SK-N-SH treated with all-trans-retinoic acid at 6 μM for 48 hours (cell line): Measurements from ENCODE around the gene SLC39A1.

Experiments used
- ATAC-seq: fragments of 200-7000 bp; cut with Tn5 transposase; 3 replicates; pipeline ENCODE4 v1.9.1; 2020; ENCODE audit warnings: mild to moderate bottlenecking, moderate library complexity
- ARNTL ChIP-seq: fragments of 450-650 bp; formaldehyde crosslinking; IDR thresholded peaks from 2 replicates; pipeline ENCODE4 v1.5.0; 2020; ENCODE audit warnings: low read depth, mild to moderate bottlenecking, moderate library complexity, borderline replicate concordance
- BACH2 ChIP-seq: fragments of 250-450 bp; sonication (Bioruptor Pico); IDR thresholded peaks from 2 replicates; pipeline ENCODE4 v1.9.0; 2021; ENCODE audit warnings: mild to moderate bottlenecking, borderline replicate concordance
- CSDC2 ChIP-seq: fragments of 250-450 bp; sonication (Bioruptor Pico); IDR thresholded peaks from 2 replicates; pipeline ENCODE4 v1.5.0; 2020; ENCODE audit warnings: mild to moderate bottlenecking, moderate library complexity
- ESRRG ChIP-seq: fragments of 250-450 bp; sonication (Bioruptor Pico); IDR thresholded peaks from 2 replicates; pipeline ENCODE4 v1.6.1; 2021; ENCODE audit warnings: mild to moderate bottlenecking
- ISL1 ChIP-seq: fragments of 250-450 bp; sonication (Bioruptor Pico); IDR thresholded peaks from 2 replicates; pipeline ENCODE4 v2.1.2; 2022; ENCODE audit warnings: mild to moderate bottlenecking, moderate library complexity
- OSR1 ChIP-seq: fragments of 250-450 bp; sonication (Bioruptor Pico); IDR thresholded peaks from 2 replicates; pipeline ENCODE4 v1.8.0; 2022; ENCODE audit warnings: moderate library complexity, mild to moderate bottlenecking, inconsistent platforms
- PPARA ChIP-seq: fragments of 250-450 bp; sonication (Bioruptor Pico); IDR thresholded peaks from 2 replicates; pipeline ENCODE4 v1.5.0; 2020; ENCODE audit warnings: mild to moderate bottlenecking, borderline replicate concordance
- RARB ChIP-seq: fragments of 250-450 bp; sonication (Bioruptor Pico); IDR thresholded peaks from 2 replicates; pipeline ENCODE4 v1.8.0; 2021; ENCODE audit warnings: mild to moderate bottlenecking, moderate library complexity
- SNAI2 ChIP-seq: fragments of 250-450 bp; sonication (Bioruptor Pico); IDR thresholded peaks from 2 replicates; pipeline ENCODE4 v1.5.0; 2020; ENCODE audit warnings: mild to moderate bottlenecking, moderate library complexity
- TCF4 ChIP-seq: fragments of 250-450 bp; sonication (Bioruptor Pico); IDR thresholded peaks from 2 replicates; pipeline ENCODE4 v1.8.0; 2021; ENCODE audit warnings: mild to moderate bottlenecking, moderate library complexity, borderline replicate concordance
- TOX ChIP-seq: fragments of 250-450 bp; sonication (Bioruptor Pico); IDR thresholded peaks from 2 replicates; pipeline ENCODE4 v1.8.0; 2021; ENCODE audit warnings: mild to moderate bottlenecking, moderate library complexity, borderline replicate concordance
- ZC3H10 ChIP-seq: fragments of 250-450 bp; sonication (Bioruptor Pico); IDR thresholded peaks from 2 replicates; pipeline ENCODE4 v1.5.1; 2021; ENCODE audit warnings: mild to moderate bottlenecking, moderate library complexity
- ZFP3 ChIP-seq: fragments of 250-450 bp; sonication (Bioruptor Pico); IDR thresholded peaks from 2 replicates; pipeline ENCODE4 v1.5.0; 2020; ENCODE audit warnings: mild to moderate bottlenecking, moderate library complexity
- ZFP30 ChIP-seq: fragments of 450-650 bp; formaldehyde crosslinking; IDR thresholded peaks from 2 replicates; pipeline ENCODE4 v1.5.0; 2022; ENCODE audit warnings: mild to moderate bottlenecking, moderate library complexity
- ZNF565 ChIP-seq: fragments of 450-650 bp; formaldehyde crosslinking; conservative IDR thresholded peaks from 2 replicates; pipeline ENCODE4 v1.5.0; 2020; ENCODE audit warnings: low read depth, mild to moderate bottlenecking, moderate library complexity
- ZNF70 ChIP-seq: fragments of 450-650 bp; formaldehyde crosslinking; IDR thresholded peaks from 2 replicates; pipeline ENCODE4 v1.5.0; 2020; ENCODE audit warnings: mild to moderate bottlenecking, moderate library complexity
- ZNF8 ChIP-seq: fragments of 450-650 bp; formaldehyde crosslinking; IDR thresholded peaks from 2 replicates; pipeline ENCODE4 v1.5.0; 2020; ENCODE audit warnings: mild to moderate bottlenecking, moderate library complexity
- TF ChIP-seq, protein P1 (sequence below): fragments of 250-450 bp; sonication (Bioruptor Pico); IDR thresholded peaks from 2 replicates; pipeline ENCODE4 v1.8.0; 2020; ENCODE audit warnings: mild to moderate bottlenecking, moderate library complexity, borderline replicate concordance
- TF ChIP-seq, protein P2 (sequence below): fragments of 250-450 bp; sonication (Bioruptor Pico); IDR thresholded peaks from 2 replicates; pipeline ENCODE4 v1.5.0; 2020; ENCODE audit warnings: mild to moderate bottlenecking, moderate library complexity
- TF ChIP-seq, protein P3 (sequence below): fragments of 250-450 bp; sonication (Bioruptor Pico); IDR thresholded peaks from 2 replicates; pipeline ENCODE4 v1.8.0; 2021; ENCODE audit warnings: low read depth, mild to moderate bottlenecking, moderate library complexity, borderline replicate concordance
- TF ChIP-seq, protein P4 (sequence below): fragments of 250-450 bp; sonication (Bioruptor Pico); IDR thresholded peaks from 2 replicates; pipeline ENCODE4 v1.5.1; 2021; ENCODE audit warnings: mild to moderate bottlenecking, moderate library complexity
- TF ChIP-seq, protein P5 (sequence below): fragments of 250-450 bp; sonication (Bioruptor Pico); IDR thresholded peaks from 2 replicates; pipeline ENCODE4 v1.5.1; 2020; ENCODE audit warnings: low read depth, mild to moderate bottlenecking, moderate library complexity

Gene SLC39A1

DNA sequence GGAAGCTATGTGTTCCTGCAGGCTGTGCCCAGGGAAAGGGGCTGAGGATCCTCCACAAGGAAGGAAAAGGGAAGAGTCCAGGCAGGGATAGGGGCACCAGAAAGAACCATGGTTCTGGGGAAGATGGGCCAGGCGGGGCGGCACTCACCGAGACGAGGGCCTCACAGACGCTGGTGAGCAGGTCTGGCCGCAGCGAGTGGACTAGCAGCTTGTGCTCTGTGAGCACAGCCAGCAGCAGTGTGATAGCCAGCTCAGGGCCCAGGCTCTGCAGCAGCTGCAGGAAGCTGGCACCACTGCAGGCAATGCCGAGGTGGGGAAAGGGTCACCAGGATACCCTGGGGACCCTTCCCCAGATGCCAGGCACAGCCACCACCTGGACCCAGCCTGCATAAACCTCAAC lies 22.6 kb downstream of the SLC39A1 start:
- no peak for TF ChIP-seq ZC3H10 (CRISPR knock-in tag)
- TF ChIP-seq ARNTL (CRISPR knock-in tag), result no peak
- TF ChIP-seq, protein P1, sequence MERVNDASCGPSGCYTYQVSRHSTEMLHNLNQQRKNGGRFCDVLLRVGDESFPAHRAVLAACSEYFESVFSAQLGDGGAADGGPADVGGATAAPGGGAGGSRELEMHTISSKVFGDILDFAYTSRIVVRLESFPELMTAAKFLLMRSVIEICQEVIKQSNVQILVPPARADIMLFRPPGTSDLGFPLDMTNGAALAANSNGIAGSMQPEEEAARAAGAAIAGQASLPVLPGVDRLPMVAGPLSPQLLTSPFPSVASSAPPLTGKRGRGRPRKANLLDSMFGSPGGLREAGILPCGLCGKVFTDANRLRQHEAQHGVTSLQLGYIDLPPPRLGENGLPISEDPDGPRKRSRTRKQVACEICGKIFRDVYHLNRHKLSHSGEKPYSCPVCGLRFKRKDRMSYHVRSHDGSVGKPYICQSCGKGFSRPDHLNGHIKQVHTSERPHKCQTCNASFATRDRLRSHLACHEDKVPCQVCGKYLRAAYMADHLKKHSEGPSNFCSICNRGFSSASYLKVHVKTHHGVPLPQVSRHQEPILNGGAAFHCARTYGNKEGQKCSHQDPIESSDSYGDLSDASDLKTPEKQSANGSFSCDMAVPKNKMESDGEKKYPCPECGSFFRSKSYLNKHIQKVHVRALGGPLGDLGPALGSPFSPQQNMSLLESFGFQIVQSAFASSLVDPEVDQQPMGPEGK (CRISPR knock-in tag), result no peak
- no peak for TF ChIP-seq OSR1 (CRISPR knock-in tag)
- TF ChIP-seq ZNF565 (CRISPR knock-in tag), result no peak
- TF ChIP-seq ESRRG, result no peak
- TF ChIP-seq ZNF8, result no peak
- no peak for TF ChIP-seq CSDC2 (CRISPR knock-in tag)
- TF ChIP-seq ZFP3 (CRISPR knock-in tag), result no peak
- no peak for TF ChIP-seq ISL1 (CRISPR knock-in tag)
- no peak for TF ChIP-seq SNAI2 (CRISPR knock-in tag)
- no peak for TF ChIP-seq PPARA (CRISPR knock-in tag)
- TF ChIP-seq, protein P2, sequence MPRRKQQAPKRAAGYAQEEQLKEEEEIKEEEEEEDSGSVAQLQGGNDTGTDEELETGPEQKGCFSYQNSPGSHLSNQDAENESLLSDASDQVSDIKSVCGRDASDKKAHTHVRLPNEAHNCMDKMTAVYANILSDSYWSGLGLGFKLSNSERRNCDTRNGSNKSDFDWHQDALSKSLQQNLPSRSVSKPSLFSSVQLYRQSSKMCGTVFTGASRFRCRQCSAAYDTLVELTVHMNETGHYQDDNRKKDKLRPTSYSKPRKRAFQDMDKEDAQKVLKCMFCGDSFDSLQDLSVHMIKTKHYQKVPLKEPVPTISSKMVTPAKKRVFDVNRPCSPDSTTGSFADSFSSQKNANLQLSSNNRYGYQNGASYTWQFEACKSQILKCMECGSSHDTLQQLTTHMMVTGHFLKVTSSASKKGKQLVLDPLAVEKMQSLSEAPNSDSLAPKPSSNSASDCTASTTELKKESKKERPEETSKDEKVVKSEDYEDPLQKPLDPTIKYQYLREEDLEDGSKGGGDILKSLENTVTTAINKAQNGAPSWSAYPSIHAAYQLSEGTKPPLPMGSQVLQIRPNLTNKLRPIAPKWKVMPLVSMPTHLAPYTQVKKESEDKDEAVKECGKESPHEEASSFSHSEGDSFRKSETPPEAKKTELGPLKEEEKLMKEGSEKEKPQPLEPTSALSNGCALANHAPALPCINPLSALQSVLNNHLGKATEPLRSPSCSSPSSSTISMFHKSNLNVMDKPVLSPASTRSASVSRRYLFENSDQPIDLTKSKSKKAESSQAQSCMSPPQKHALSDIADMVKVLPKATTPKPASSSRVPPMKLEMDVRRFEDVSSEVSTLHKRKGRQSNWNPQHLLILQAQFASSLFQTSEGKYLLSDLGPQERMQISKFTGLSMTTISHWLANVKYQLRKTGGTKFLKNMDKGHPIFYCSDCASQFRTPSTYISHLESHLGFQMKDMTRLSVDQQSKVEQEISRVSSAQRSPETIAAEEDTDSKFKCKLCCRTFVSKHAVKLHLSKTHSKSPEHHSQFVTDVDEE (CRISPR knock-in tag), result no peak
- no peak for TF ChIP-seq ZFP30 (CRISPR knock-in tag)
- TF ChIP-seq, protein P3, sequence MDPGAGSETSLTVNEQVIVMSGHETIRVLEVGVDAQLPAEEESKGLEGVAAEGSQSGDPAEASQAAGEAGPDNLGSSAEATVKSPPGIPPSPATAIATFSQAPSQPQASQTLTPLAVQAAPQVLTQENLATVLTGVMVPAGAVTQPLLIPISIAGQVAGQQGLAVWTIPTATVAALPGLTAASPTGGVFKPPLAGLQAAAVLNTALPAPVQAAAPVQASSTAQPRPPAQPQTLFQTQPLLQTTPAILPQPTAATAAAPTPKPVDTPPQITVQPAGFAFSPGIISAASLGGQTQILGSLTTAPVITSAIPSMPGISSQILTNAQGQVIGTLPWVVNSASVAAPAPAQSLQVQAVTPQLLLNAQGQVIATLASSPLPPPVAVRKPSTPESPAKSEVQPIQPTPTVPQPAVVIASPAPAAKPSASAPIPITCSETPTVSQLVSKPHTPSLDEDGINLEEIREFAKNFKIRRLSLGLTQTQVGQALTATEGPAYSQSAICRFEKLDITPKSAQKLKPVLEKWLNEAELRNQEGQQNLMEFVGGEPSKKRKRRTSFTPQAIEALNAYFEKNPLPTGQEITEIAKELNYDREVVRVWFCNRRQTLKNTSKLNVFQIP (CRISPR knock-in tag), result no peak
- TF ChIP-seq ZNF70 (CRISPR knock-in tag), result no peak
- TF ChIP-seq, protein P4, sequence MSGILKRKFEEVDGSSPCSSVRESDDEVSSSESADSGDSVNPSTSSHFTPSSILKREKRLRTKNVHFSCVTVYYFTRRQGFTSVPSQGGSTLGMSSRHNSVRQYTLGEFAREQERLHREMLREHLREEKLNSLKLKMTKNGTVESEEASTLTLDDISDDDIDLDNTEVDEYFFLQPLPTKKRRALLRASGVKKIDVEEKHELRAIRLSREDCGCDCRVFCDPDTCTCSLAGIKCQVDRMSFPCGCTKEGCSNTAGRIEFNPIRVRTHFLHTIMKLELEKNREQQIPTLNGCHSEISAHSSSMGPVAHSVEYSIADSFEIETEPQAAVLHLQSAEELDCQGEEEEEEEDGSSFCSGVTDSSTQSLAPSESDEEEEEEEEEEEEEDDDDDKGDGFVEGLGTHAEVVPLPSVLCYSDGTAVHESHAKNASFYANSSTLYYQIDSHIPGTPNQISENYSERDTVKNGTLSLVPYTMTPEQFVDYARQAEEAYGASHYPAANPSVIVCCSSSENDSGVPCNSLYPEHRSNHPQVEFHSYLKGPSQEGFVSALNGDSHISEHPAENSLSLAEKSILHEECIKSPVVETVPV, result no peak
- TF ChIP-seq, protein P5, sequence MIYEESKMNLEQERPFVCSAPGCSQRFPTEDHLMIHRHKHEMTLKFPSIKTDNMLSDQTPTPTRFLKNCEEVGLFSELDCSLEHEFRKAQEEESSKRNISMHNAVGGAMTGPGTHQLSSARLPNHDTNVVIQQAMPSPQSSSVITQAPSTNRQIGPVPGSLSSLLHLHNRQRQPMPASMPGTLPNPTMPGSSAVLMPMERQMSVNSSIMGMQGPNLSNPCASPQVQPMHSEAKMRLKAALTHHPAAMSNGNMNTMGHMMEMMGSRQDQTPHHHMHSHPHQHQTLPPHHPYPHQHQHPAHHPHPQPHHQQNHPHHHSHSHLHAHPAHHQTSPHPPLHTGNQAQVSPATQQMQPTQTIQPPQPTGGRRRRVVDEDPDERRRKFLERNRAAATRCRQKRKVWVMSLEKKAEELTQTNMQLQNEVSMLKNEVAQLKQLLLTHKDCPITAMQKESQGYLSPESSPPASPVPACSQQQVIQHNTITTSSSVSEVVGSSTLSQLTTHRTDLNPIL (CRISPR knock-in tag), result no peak
- TF ChIP-seq BACH2 (CRISPR knock-in tag), result no peak
- no peak for ATAC-seq

DNA sequence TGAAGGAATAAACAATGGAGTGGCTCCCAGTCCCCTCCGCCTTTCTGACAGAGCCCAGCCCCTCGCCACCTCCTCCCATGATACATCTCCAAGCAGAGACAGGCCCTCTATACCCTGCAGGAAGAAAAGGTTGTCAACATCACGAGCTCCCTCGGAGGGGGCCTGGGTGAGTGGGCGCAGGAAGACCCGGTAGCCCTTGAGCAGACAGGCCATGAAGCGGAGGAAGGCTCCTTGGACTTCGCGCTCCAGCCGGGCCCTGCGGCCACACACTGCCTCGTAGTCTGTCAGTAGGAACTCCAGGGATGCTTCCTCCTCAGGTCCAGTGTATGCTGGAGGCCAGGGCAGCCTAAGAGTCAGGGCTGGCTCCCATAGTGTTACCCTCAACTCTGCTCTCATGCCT lies 23.9 kb downstream of the SLC39A1 start:
- ATAC-seq, result no peak
- TF ChIP-seq OSR1 (CRISPR knock-in tag), result no peak
- no peak for TF ChIP-seq SNAI2 (CRISPR knock-in tag)
- TF ChIP-seq ISL1 (CRISPR knock-in tag), result no peak
- no peak for TF ChIP-seq BACH2 (CRISPR knock-in tag)
- TF ChIP-seq, protein P1 (CRISPR knock-in tag), result no peak
- TF ChIP-seq, protein P2 (CRISPR knock-in tag), result no peak
- TF ChIP-seq ESRRG, result no peak
- no peak for TF ChIP-seq ARNTL (CRISPR knock-in tag)
- no peak for TF ChIP-seq ZC3H10 (CRISPR knock-in tag)
- no peak for TF ChIP-seq RARB (CRISPR knock-in tag)
- no peak for TF ChIP-seq CSDC2 (CRISPR knock-in tag)
- TF ChIP-seq, protein P4, result no peak
- no peak for TF ChIP-seq ZNF70 (CRISPR knock-in tag)
- no peak for TF ChIP-seq ZNF8
- TF ChIP-seq TCF4 (CRISPR knock-in tag), result no peak
- TF ChIP-seq TOX, result no peak
